GM21717 (cell line): ENCODE measurements around the gene FCER2.

Experiments used
- ATAC-seq: cut with Tn5 transposase; IDR thresholded peaks from one replicate; pipeline ENCODE4 v1.9.1; 2021; ENCODE audit warnings: mild to moderate bottlenecking, moderate library complexity; ENCODE audit not compliant: unreplicated experiment

FCER2 gene

GRCh38 chr19:7704280-7705060 is 2.5 kb upstream of the FCER2 start:
- ATAC-seq, result no peak

GRCh38 chr19:7703332-7703731 is 1.4 kb upstream of the FCER2 start:
- ATAC-seq, result no peak

GRCh38 chr19:7701049-7701653 is 780 bp downstream of the FCER2 start:
- no peak for ATAC-seq

GRCh38 chr19:7699417-7700401 is 2.2 kb downstream of the FCER2 start:
- no peak for ATAC-seq

- ATAC-seq, result no peak
Measured at GRCh38 chr19:7699003-7699402, 2.9 kb downstream of the FCER2 start.

- ATAC-seq, result no peak
Measured at GRCh38 chr19:7698583-7698982, 3.3 kb downstream of the FCER2 start.

- ATAC-seq, result no peak
Measured at GRCh38 chr19:7697721-7698287, 4.1 kb downstream of the FCER2 start.

GRCh38 chr19:7694499-7694898 is 7.4 kb downstream of the FCER2 start:
- ATAC-seq, result no peak

GRCh38 chr19:7692417-7693088 is 9.4 kb downstream of the FCER2 start:
- ATAC-seq, result no peak

GRCh38 chr19:7691497-7691896 is 10.4 kb downstream of the FCER2 start:
- no peak for ATAC-seq

- no peak for ATAC-seq
Measured at GRCh38 chr19:7690779-7691258, 11.1 kb downstream of the FCER2 start.

- no peak for ATAC-seq
Measured at GRCh38 chr19:7689165-7689564, 12.8 kb downstream of the FCER2 start.

- ATAC-seq, result no peak
Measured at GRCh38 chr19:7687177-7687576, 14.8 kb downstream of the FCER2 start.

- no peak for ATAC-seq
Measured at GRCh38 chr19:7685546-7686445, 16.1 kb downstream of the FCER2 start.

- ATAC-seq, result no peak
Measured at GRCh38 chr19:7682175-7682855, 19.6 kb downstream of the FCER2 start.

- no peak for ATAC-seq
Measured at GRCh38 chr19:7681340-7682174, 20.4 kb downstream of the FCER2 start.

GRCh38 chr19:7680606-7681339 is 21.2 kb downstream of the FCER2 start, which contains the start of gene TRAPPC5:
Gene TRAPPC5, plus strand, starts transcription at chr19:7680833. Its CDS starts 1,421 bp downstream, at chr19:7682254.
- ATAC-seq, result no peak
